B cell (primary cell): ENCODE measurements around the gene UNC13A. TPM values are rescaled to one million over a fixed set of nuclear protein-coding genes. Genes with fewer than 3 reads are reported as not detected.

ENCODE experiments used
- ATAC-seq: fragments of 200-7000 bp; cut with Tn5 transposase; one replicate; pipeline ENCODE4 v1.10.0; 2021; ENCODE audit warnings: low read depth, mild to moderate bottlenecking, moderate number of reproducible peaks, moderate library complexity
- CTCF ChIA-PET: fragments of 350-600 bp; sonication (Branson Sonifier 250); formaldehyde crosslinking; loops from one replicate; lab custom pipeline; 2021; ENCODE audit warnings: antibody characterized with exemption, inconsistent platforms; lab: Charles Lee
- POLR2A ChIA-PET: fragments of 350-600 bp; sonication (Branson Sonifier 250); formaldehyde crosslinking; loops from one replicate; lab custom pipeline; 2021; ENCODE audit warnings: antibody characterized with exemption; lab: Charles Lee
- DNase-seq: peaks from one replicate; pipeline ENCODE4 v3.0.0; 2013
- H2AFZ ChIP-seq: 2 replicates; pipeline ENCODE4 v1.6.1; 2012; ENCODE audit warnings: mild to moderate bottlenecking, low read depth, low read length; ENCODE audit not compliant: insufficient read depth, poor library complexity, severe bottlenecking
- H3K27ac ChIP-seq, 2 donors: 1 replicate in 1 of 2; 2 replicates in 1 of 2; pipeline ENCODE4 v1.5.1; 2012 to 2013; ENCODE audit warnings: low read length in 2 of 2, mild to moderate bottlenecking in 2 of 2, moderate library complexity in 1 of 2
- H3K27me3 ChIP-seq, 4 experiments: fragments of 200-600 bp in 1 of 4; sonication (generic) in 1 of 4; replicated peaks in 1 of 4; 1 replicate in 2 of 4; 2 replicates in 2 of 4; pipeline versions ENCODE4 v1.6.1 to v1.7.0; 2013 to 2016; ENCODE audit warnings: low read length in 3 of 4, mild to moderate bottlenecking in 2 of 4, mixed read lengths in 1 of 4, moderate library complexity in 1 of 4; ENCODE audit not compliant: insufficient read depth in 4 of 4, control insufficient read depth in 3 of 4; ENCODE audit errors: control extremely low read depth in 1 of 4
- H3K36me3 ChIP-seq, 2 experiments: replicated peaks in 1 of 2; 1 replicate in 1 of 2; 2 replicates in 1 of 2; pipeline versions ENCODE4 v1.6.1 to v1.7.1; 2013; ENCODE audit warnings: low read length in 1 of 2; ENCODE audit not compliant: insufficient read depth in 2 of 2, control insufficient read depth in 1 of 2; ENCODE audit errors: control extremely low read depth in 1 of 2, extremely low read depth in 1 of 2
- H3K4me1 ChIP-seq, 2 donors: fragments of 200-600 bp in 1 of 2; sonication (generic) in 1 of 2; 1 replicate in 1 of 2; 2 replicates in 1 of 2; pipeline versions ENCODE4 v1.5.1 to v1.6.1; 2013 to 2017; ENCODE audit warnings: low read length in 2 of 2; ENCODE audit not compliant: control insufficient read depth in 2 of 2, insufficient read depth in 2 of 2
- H3K4me2 ChIP-seq: replicated peaks from 2 replicates; pipeline ENCODE3; 2012; ENCODE audit warnings: mild to moderate bottlenecking, low read depth, low read length; ENCODE audit not compliant: poor library complexity, severe bottlenecking
- H3K4me3 ChIP-seq, 5 experiments: fragments of 200-600 bp in 1 of 5; sonication (generic) in 1 of 5; 1 replicate in 3 of 5; 2 replicates in 2 of 5; pipeline versions ENCODE4 v1.5.1 to v1.7.0; 2011 to 2016; ENCODE audit warnings: low read length in 4 of 5, mild to moderate bottlenecking in 4 of 5, low read depth in 2 of 5, control low read depth in 1 of 5, moderate library complexity in 1 of 5; ENCODE audit not compliant: insufficient read depth in 1 of 5; ENCODE audit errors: control extremely low read depth in 1 of 5, extremely low read depth in 1 of 5
- H3K79me2 ChIP-seq: fragments of 200-600 bp; sonication (generic); one replicate; pipeline ENCODE4 v1.6.0; 2016; ENCODE audit warnings: low read length; ENCODE audit not compliant: control insufficient read depth, insufficient read depth
- H3K9ac ChIP-seq: fragments of 200-600 bp; sonication (generic); 2 replicates; pipeline ENCODE4 v1.6.1; 2017; ENCODE audit warnings: mild to moderate bottlenecking, low read length, moderate library complexity
- H3K9me3 ChIP-seq, 3 donors: one replicate each; pipeline versions ENCODE4 v1.6.1 to v1.7.1; 2013; ENCODE audit warnings: low read length in 2 of 3; ENCODE audit not compliant: control insufficient read depth in 2 of 3, insufficient read depth in 1 of 3; ENCODE audit errors: control extremely low read depth in 1 of 3
- H4K20me1 ChIP-seq: 2 replicates; pipeline ENCODE4 v1.6.0; 2012; ENCODE audit warnings: mild to moderate bottlenecking, low read length; ENCODE audit not compliant: insufficient read depth, control insufficient read depth, poor library complexity, severe bottlenecking
- H3K27ac Mint-ChIP-seq: one replicate; pipeline ENCODE4 v1.8.0; 2021; ENCODE audit warnings: mixed read lengths
- H3K27me3 Mint-ChIP-seq: one replicate; pipeline ENCODE4 v1.8.0; 2021; ENCODE audit warnings: mixed read lengths
- H3K4me1 Mint-ChIP-seq: one replicate; pipeline ENCODE4 v1.8.0; 2021; ENCODE audit warnings: mixed read lengths
- H3K4me3 Mint-ChIP-seq: one replicate; pipeline ENCODE4 v1.8.0; 2021; ENCODE audit warnings: mixed read lengths
- H3K9me3 Mint-ChIP-seq: one replicate; pipeline ENCODE4 v1.8.0; 2022; ENCODE audit warnings: mixed read lengths; ENCODE audit not compliant: insufficient read depth
- EZH2 ChIP-seq: IDR thresholded peaks from 2 replicates; pipeline ENCODE4 v1.6.1; 2012; ENCODE audit warnings: borderline replicate concordance, low read depth, mild to moderate bottlenecking, moderate library complexity, low read length; ENCODE audit not compliant: insufficient read depth, poor library complexity, severe bottlenecking
- WGBS: methylation state at CpG from one replicate; pipeline ENCODE4 v1.1.5; 2013; ENCODE audit warnings: missing lambda C conversion rate; ENCODE audit not compliant: insufficient coverage; 5-methylcytosine and 5-hydroxymethylcytosine counted together
- intact Hi-C: fragments of 100-400 bp; cut with micrococcal nuclease; formaldehyde crosslinking; loops from one replicate; pipeline ENCODE4 v1.10.0; 2022
- polyA plus RNA-seq: library from polyadenylated mRNA; depleted of rRNA; stranded (reverse); fragments of >200 nt; gene quantifications from 2 replicates; pipeline ENCODE4 v1.2.3, GENCODE V29; 2012
- total RNA-seq, 2 donors: library from RNA; stranded (reverse); fragments of 120-200 nt in 1 of 2; gene quantifications; 1 replicate in 1 of 2; 2 replicates in 1 of 2; pipeline versions ENCODE4 v1.2.3 to v1.2.4, GENCODE V29; 2013 to 2022
- TF ChIP-seq, protein P1 (sequence below): fragments of 200-600 bp; IDR thresholded peaks from one replicate; pipeline ENCODE4 v1.8.0; 2022; ENCODE audit warnings: antibody characterized with exemption, mild to moderate bottlenecking

UNC13A gene
- total and polyA plus RNA-seq, 2 donors (not counting 1 experiment from before 2014, with no cell fraction given): 0.10 TPM; not detected in 1

DNA sequence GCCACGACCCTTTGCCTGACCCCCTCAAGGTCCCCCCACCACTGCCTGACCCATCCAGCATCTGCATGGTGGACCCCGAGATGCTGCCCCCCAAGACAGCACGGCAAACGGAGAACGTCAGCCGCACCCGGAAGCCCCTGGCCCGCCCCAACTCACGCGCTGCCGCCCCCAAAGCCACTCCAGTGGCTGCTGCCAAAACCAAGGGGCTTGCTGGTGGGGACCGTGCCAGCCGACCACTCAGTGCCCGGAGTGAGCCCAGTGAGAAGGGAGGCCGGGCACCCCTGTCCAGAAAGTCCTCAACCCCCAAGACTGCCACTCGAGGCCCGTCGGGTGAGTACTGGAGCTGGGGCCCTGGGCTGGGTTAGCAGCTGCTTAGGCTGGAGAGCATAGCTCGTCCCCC is 39.7 kb upstream of the UNC13A start:
- Histone ChIP-seq H3K36me3 (peaks cover 11 to 68% of the 10 kb centered on the region in 2 experiments), H2AFZ (no peak overlapping the region), H3K4me2 (no peak overlapping the region), H3K4me3 (no peak overlapping the region), H3K9me3 (no peaks in the 10 kb centered on the region), H4K20me1 (peaks cover 65% of the 10 kb centered on the region), H3K27me3 (no peaks in the 10 kb centered on the region), H3K9ac (no peak overlapping the region), H3K79me2 (peaks cover 73% of the 10 kb centered on the region), H3K27ac (no peak overlapping the region), H3K4me1 (no peaks in the 10 kb centered on the region)
- Mint-ChIP-seq H3K27me3 (no peaks in the 10 kb centered on the region), H3K4me1 (peaks cover 21% of the 10 kb centered on the region), H3K9me3 (no peaks in the 10 kb centered on the region), H3K27ac (no peak overlapping the region), H3K4me3 (no peak overlapping the region)
- ChIA-PET CTCF (interaction anchor here (1.1 to 5.2 kb wide), 2 partner anchors 39 to 132 kb away, joined by 3 to 31 read pairs; partner anchors contain the start of gene RPL18A), POLR2A (no interaction called here)
- over 99% methylated on average over 18 of the region's 19 CpGs for WGBS
- intact Hi-C loops: no loop called here
- DNase-seq: no peak
- TF ChIP-seq, protein P1, sequence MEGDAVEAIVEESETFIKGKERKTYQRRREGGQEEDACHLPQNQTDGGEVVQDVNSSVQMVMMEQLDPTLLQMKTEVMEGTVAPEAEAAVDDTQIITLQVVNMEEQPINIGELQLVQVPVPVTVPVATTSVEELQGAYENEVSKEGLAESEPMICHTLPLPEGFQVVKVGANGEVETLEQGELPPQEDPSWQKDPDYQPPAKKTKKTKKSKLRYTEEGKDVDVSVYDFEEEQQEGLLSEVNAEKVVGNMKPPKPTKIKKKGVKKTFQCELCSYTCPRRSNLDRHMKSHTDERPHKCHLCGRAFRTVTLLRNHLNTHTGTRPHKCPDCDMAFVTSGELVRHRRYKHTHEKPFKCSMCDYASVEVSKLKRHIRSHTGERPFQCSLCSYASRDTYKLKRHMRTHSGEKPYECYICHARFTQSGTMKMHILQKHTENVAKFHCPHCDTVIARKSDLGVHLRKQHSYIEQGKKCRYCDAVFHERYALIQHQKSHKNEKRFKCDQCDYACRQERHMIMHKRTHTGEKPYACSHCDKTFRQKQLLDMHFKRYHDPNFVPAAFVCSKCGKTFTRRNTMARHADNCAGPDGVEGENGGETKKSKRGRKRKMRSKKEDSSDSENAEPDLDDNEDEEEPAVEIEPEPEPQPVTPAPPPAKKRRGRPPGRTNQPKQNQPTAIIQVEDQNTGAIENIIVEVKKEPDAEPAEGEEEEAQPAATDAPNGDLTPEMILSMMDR: no peak
- TF ChIP-seq EZH2: no peak
- no peak for ATAC-seq

- no peak overlapping the region for H3K4me3 Mint-ChIP-seq
- no peak overlapping the region for H3K27ac ChIP-seq
- H3K27me3 ChIP-seq: no peaks in the 10 kb centered on the region
- H3K27ac Mint-ChIP-seq: no peak overlapping the region
- peaks cover 63% of the 10 kb centered on the region for H4K20me1 ChIP-seq
- H2AFZ ChIP-seq: no peak overlapping the region
- no peak for TF ChIP-seq EZH2
- TF ChIP-seq, protein P1: no peak
- no peaks in the 10 kb centered on the region for H3K27me3 Mint-ChIP-seq
- peaks cover 18% of the 10 kb centered on the region for H3K4me1 Mint-ChIP-seq
- no peak overlapping the region for H3K4me2 ChIP-seq
- DNase-seq (no peak), ATAC-seq (no peak)
- H3K4me3 ChIP-seq: no peak overlapping the region
- no peak overlapping the region for H3K9ac ChIP-seq
- 99% methylated on average over 60 of the region's 62 CpGs for WGBS
- H3K4me1 ChIP-seq: peaks cover 0 to 2% of the 10 kb centered on the region in 2 donors
- peaks cover 11 to 63% of the 10 kb centered on the region in 2 experiments for H3K36me3 ChIP-seq
- no peaks in the 10 kb centered on the region for H3K9me3 ChIP-seq
- CTCF ChIA-PET: interaction anchor here (1.3 to 5.2 kb wide), 4 partner anchors 23 to 40 kb away, joined by 4 to 31 read pairs (median 11); no protein-coding TSS in a partner anchor
- intact Hi-C loops: no loop called here
- peaks cover 73% of the 10 kb centered on the region for H3K79me2 ChIP-seq
- H3K9me3 Mint-ChIP-seq: no peaks in the 10 kb centered on the region
- POLR2A ChIA-PET: no interaction called here
Measured at GRCh38 chr19:17726964-17727773, 39.0 kb upstream of the UNC13A start.
